ENCODE measurements around the gene P3H3. TPM values are rescaled to one million over a fixed set of nuclear protein-coding genes. Genes with fewer than 3 reads are reported as not detected.

The P3H3 gene
- total and polyA plus RNA-seq, 9 of the 15 experiments (the other 6 are each of a cell fraction or from before 2014, with no cell fraction given): 0.03 to 15.0 (median 4.8) TPM

- no peak for TF ChIP-seq THAP12 (CRISPR knock-in tag; IDR thresholded peaks at IDR 0.05)
- TF ChIP-seq BRD9 (IDR thresholded peaks at IDR 0.05; ENCODE audit: low read depth, partially characterized antibody): no peak
- TF ChIP-seq SIN3A (IDR thresholded peaks at IDR 0.05; ENCODE audit: borderline replicate concordance in 2 of 2, control insufficient read depth in 1 of 2, low read depth in 2 of 2, low read length in 2 of 2): no peak
- no peak for TF ChIP-seq OTX1 (CRISPR knock-in tag; IDR thresholded peaks at IDR 0.05)
- TF ChIP-seq SRF (CRISPR knock-in tag; IDR thresholded peaks at IDR 0.05): no peak
- TF ChIP-seq, protein P1, sequence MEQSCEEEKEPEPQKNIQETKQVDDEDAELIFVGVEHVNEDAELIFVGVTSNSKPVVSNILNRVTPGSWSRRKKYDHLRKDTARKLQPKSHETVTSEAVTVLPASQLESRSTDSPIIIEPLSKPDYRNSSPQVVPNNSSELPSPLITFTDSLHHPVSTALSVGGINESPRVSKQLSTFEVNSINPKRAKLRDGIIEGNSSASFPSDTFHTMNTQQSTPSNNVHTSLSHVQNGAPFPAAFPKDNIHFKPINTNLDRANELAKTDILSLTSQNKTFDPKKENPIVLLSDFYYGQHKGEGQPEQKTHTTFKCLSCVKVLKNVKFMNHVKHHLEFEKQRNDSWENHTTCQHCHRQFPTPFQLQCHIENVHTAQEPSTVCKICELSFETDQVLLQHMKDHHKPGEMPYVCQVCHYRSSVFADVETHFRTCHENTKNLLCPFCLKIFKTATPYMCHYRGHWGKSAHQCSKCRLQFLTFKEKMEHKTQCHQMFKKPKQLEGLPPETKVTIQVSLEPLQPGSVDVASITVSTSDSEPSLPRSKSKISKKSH (CRISPR knock-in tag; IDR thresholded peaks at IDR 0.05): no peak
- TF ChIP-seq, protein P2, sequence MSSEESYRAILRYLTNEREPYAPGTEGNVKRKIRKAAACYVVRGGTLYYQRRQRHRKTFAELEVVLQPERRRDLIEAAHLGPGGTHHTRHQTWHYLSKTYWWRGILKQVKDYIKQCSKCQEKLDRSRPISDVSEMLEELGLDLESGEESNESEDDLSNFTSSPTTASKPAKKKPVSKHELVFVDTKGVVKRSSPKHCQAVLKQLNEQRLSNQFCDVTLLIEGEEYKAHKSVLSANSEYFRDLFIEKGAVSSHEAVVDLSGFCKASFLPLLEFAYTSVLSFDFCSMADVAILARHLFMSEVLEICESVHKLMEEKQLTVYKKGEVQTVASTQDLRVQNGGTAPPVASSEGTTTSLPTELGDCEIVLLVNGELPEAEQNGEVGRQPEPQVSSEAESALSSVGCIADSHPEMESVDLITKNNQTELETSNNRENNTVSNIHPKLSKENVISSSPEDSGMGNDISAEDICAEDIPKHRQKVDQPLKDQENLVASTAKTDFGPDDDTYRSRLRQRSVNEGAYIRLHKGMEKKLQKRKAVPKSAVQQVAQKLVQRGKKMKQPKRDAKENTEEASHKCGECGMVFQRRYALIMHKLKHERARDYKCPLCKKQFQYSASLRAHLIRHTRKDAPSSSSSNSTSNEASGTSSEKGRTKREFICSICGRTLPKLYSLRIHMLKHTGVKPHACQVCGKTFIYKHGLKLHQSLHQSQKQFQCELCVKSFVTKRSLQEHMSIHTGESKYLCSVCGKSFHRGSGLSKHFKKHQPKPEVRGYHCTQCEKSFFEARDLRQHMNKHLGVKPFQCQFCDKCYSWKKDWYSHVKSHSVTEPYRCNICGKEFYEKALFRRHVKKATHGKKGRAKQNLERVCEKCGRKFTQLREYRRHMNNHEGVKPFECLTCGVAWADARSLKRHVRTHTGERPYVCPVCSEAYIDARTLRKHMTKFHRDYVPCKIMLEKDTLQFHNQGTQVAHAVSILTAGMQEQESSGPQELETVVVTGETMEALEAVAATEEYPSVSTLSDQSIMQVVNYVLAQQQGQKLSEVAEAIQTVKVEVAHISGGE (CRISPR knock-in tag; IDR thresholded peaks at IDR 0.05): no peak
- no peak for TF ChIP-seq ZBTB5 (IDR thresholded peaks at IDR 0.05)
- TF ChIP-seq, protein P3, sequence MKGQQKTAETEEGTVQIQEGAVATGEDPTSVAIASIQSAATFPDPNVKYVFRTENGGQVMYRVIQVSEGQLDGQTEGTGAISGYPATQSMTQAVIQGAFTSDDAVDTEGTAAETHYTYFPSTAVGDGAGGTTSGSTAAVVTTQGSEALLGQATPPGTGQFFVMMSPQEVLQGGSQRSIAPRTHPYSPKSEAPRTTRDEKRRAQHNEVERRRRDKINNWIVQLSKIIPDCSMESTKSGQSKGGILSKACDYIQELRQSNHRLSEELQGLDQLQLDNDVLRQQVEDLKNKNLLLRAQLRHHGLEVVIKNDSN (CRISPR knock-in tag; IDR thresholded peaks at IDR 0.05): peak; percentile 78
- no peak for TF ChIP-seq THAP7 (CRISPR knock-in tag; IDR thresholded peaks at IDR 0.05)
- TF ChIP-seq, protein P4, sequence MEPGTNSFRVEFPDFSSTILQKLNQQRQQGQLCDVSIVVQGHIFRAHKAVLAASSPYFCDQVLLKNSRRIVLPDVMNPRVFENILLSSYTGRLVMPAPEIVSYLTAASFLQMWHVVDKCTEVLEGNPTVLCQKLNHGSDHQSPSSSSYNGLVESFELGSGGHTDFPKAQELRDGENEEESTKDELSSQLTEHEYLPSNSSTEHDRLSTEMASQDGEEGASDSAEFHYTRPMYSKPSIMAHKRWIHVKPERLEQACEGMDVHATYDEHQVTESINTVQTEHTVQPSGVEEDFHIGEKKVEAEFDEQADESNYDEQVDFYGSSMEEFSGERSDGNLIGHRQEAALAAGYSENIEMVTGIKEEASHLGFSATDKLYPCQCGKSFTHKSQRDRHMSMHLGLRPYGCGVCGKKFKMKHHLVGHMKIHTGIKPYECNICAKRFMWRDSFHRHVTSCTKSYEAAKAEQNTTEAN (CRISPR knock-in tag; IDR thresholded peaks at IDR 0.05): no peak
- no peak for TF ChIP-seq ZNF146 (CRISPR knock-in tag; IDR thresholded peaks at IDR 0.05; ENCODE audit: unreplicated experiment)
These were observed 733 bp upstream of the P3H3 start (continued) for GRCh38 chr12:6827437-6827911.

All from K562 (cell line).